SK-N-SH treated with all-trans-retinoic acid at 6 μM for 48 hours (cell line): Measurements from ENCODE around the gene ITGA5.

ENCODE experiments used
- ARNTL ChIP-seq: fragments of 450-650 bp; formaldehyde crosslinking; IDR thresholded peaks from 2 replicates; pipeline ENCODE4 v1.5.0; 2020; ENCODE audit warnings: low read depth, mild to moderate bottlenecking, moderate library complexity, borderline replicate concordance
- ISL1 ChIP-seq: fragments of 250-450 bp; sonication (Bioruptor Pico); IDR thresholded peaks from 2 replicates; pipeline ENCODE4 v2.1.2; 2022; ENCODE audit warnings: mild to moderate bottlenecking, moderate library complexity
- SNAI2 ChIP-seq: fragments of 250-450 bp; sonication (Bioruptor Pico); IDR thresholded peaks from 2 replicates; pipeline ENCODE4 v1.5.0; 2020; ENCODE audit warnings: mild to moderate bottlenecking, moderate library complexity
- TF ChIP-seq, protein P1 (sequence below): fragments of 250-450 bp; sonication (Bioruptor Pico); IDR thresholded peaks from 2 replicates; pipeline ENCODE4 v1.8.0; 2020; ENCODE audit warnings: mild to moderate bottlenecking, moderate library complexity, borderline replicate concordance

DNA sequence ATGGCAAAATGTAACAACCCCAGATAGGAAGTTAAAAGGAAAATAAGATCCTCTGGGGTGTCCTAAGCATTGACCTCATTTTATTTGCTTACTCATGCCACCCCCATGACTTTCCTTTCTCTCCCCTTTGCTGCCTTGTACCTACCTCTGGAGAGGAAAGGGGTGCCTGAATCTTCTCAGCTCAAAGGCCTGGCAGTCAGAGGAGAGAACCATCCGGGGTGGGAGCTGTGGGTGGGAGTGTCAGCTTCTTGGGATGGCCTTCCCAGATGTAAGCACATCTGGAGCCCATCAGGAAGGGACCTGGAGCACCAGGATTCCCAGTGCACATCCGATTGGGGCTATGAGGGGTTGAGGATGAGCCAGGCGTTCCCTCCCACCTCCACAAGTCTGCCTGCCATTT is 5.2 kb upstream of the ITGA5 start:
- TF ChIP-seq SNAI2 (no peak), ISL1 (no peak), ARNTL (no peak)
- TF ChIP-seq, protein P1, sequence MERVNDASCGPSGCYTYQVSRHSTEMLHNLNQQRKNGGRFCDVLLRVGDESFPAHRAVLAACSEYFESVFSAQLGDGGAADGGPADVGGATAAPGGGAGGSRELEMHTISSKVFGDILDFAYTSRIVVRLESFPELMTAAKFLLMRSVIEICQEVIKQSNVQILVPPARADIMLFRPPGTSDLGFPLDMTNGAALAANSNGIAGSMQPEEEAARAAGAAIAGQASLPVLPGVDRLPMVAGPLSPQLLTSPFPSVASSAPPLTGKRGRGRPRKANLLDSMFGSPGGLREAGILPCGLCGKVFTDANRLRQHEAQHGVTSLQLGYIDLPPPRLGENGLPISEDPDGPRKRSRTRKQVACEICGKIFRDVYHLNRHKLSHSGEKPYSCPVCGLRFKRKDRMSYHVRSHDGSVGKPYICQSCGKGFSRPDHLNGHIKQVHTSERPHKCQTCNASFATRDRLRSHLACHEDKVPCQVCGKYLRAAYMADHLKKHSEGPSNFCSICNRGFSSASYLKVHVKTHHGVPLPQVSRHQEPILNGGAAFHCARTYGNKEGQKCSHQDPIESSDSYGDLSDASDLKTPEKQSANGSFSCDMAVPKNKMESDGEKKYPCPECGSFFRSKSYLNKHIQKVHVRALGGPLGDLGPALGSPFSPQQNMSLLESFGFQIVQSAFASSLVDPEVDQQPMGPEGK, result no peak
